Caco-2 (cell line): ENCODE data around the gene WWOX. TPM values are rescaled to one million over a fixed set of nuclear protein-coding genes. Genes with fewer than 3 reads are reported as not detected.
A peak's percentile ranks its signal among the peaks of the same experiment; 100 is the strongest.

Experiments
- BruUV-seq: library from RNA; stranded (reverse); fragments of 400-500 nt; replicated peaks from 2 replicates; lab custom pipeline; 2021; lab: Mats Ljungman, UMichigan
- CTCF ChIA-PET: fragments of 300-600 bp; sonication (Branson Sonifier 250); formaldehyde crosslinking; loops from one replicate; lab custom pipeline; 2022; ENCODE audit warnings: antibody characterized with exemption; lab: Charles Lee
- POLR2A ChIA-PET: fragments of 300-600 bp; sonication (Branson Sonifier 250); formaldehyde crosslinking; loops from one replicate; lab custom pipeline; 2022; ENCODE audit warnings: antibody characterized with exemption; lab: Charles Lee
- DNase-seq, 2 experiments: peaks; one replicate each; pipeline versions ENCODE4 v3.0.0 to v3.0.0-alpha.2; 2020 to 2022
- H3K27me3 ChIP-seq: replicated peaks from 2 replicates; pipeline ENCODE4 v1.6.0; 2011; ENCODE audit warnings: low read length; ENCODE audit not compliant: control insufficient read depth, insufficient read depth
- H3K36me3 ChIP-seq: 2 replicates; pipeline ENCODE4 v1.5.1; 2011; ENCODE audit warnings: low read length; ENCODE audit not compliant: control insufficient read depth, insufficient read depth
- H3K4me1 ChIP-seq: fragments of 250-450 bp; sonication (Bioruptor Pico); 2 replicates; pipeline ENCODE4 v1.5.1; 2020; ENCODE audit warnings: mild to moderate bottlenecking
- H3K4me3 ChIP-seq: 2 replicates; pipeline ENCODE4 v1.5.1; 2011; ENCODE audit warnings: low read depth, mild to moderate bottlenecking, control low read depth, low read length
- H3K9me3 ChIP-seq: fragments of 250-450 bp; sonication (Bioruptor Pico); 2 replicates; pipeline ENCODE4 v1.5.1; 2020; ENCODE audit warnings: mild to moderate bottlenecking, moderate library complexity
- H3K27ac Mint-ChIP-seq: one replicate; pipeline ENCODE4 v1.8.0; 2022; ENCODE audit warnings: mixed read lengths; ENCODE audit not compliant: unreplicated experiment
- H3K27me3 Mint-ChIP-seq: one replicate; pipeline ENCODE4 v1.8.0; 2022; ENCODE audit warnings: mixed read lengths; ENCODE audit not compliant: insufficient read depth, unreplicated experiment
- H3K36me3 Mint-ChIP-seq: one replicate; pipeline ENCODE4 v1.8.0; 2022; ENCODE audit warnings: mild to moderate bottlenecking, mixed read lengths; ENCODE audit not compliant: insufficient read depth, unreplicated experiment
- H3K4me1 Mint-ChIP-seq: one replicate; pipeline ENCODE4 v1.8.0; 2022; ENCODE audit warnings: low read depth, mixed read lengths; ENCODE audit not compliant: unreplicated experiment
- H3K4me3 Mint-ChIP-seq: one replicate; pipeline ENCODE4 v1.8.0; 2022; ENCODE audit warnings: mild to moderate bottlenecking, moderate library complexity, mixed read lengths; ENCODE audit not compliant: unreplicated experiment
- H3K9me3 Mint-ChIP-seq: one replicate; pipeline ENCODE4 v1.8.0; 2022; ENCODE audit warnings: mixed read lengths; ENCODE audit not compliant: unreplicated experiment
- intact Hi-C: fragments of 100-400 bp; cut with micrococcal nuclease; formaldehyde crosslinking; loops from one replicate; pipeline ENCODE4 v1.10.0; 2022; ENCODE audit not compliant: unreplicated experiment
- total RNA-seq: library from RNA; stranded (reverse); gene quantifications from 2 replicates; pipeline ENCODE4 v1.2.3, GENCODE V29; 2022
- TF ChIP-seq, protein P1 (sequence below), 2 experiments: fragments of 200-600 bp in 1 of 2; IDR thresholded peaks; 1 replicate in 1 of 2; 2 replicates in 1 of 2; pipeline versions ENCODE4 v1.5.1 to v1.8.0; 2011 to 2022; ENCODE audit warnings: antibody characterized with exemption in 1 of 2, control low read depth in 1 of 2, inconsistent platforms in 1 of 2, low read depth in 1 of 2, low read length in 1 of 2, mild to moderate bottlenecking in 1 of 2, moderate library complexity in 1 of 2; ENCODE audit not compliant: insufficient read depth in 1 of 2, severe bottlenecking in 1 of 2, unreplicated experiment in 1 of 2

Gene WWOX
- total RNA-seq, 1 experiment from 2014 or later = 45.0 TPM

DNA sequence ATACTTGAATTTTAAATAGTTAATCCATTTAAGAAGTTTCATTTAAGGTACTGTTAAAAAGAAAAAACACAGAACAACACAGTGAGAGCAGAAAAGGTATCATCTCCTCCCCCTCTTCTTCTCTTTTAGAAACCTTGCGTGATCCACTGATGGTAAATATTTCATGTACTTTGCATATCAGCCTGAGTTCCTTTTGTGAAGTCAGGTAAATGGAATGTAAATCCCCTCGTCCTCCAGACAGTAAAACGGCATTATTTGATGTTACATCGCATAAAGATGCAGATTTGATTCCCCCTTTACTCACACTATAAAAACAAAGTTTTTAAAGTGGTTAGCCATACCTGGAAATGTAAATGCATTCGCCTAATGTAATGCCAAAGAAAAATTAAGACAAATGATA is 234.4 kb downstream of the WWOX start:
- CTCF ChIA-PET = no interaction called here
- no TSS peak for BruUV-seq
- Mint-ChIP-seq H3K9me3 (peaks cover 6% of the 10 kb centered on the region), H3K36me3 (no peaks in the 10 kb centered on the region), H3K27ac (peak overlapping the region; percentile 66), H3K4me1 (peaks cover 8% of the 10 kb centered on the region), H3K4me3 (no peak overlapping the region), H3K27me3 (no peaks in the 10 kb centered on the region)
- no peaks in the 10 kb centered on the region for H3K4me1 ChIP-seq
- H3K27me3 ChIP-seq = no peaks in the 10 kb centered on the region
- peaks cover 6% of the 10 kb centered on the region; the same call in 1 of the 2 replicates for H3K9me3 ChIP-seq
- H3K4me3 ChIP-seq = no peak overlapping the region
- no peaks in the 10 kb centered on the region for H3K36me3 ChIP-seq
- intact Hi-C loops = no loop called here
- TF ChIP-seq, protein P1, sequence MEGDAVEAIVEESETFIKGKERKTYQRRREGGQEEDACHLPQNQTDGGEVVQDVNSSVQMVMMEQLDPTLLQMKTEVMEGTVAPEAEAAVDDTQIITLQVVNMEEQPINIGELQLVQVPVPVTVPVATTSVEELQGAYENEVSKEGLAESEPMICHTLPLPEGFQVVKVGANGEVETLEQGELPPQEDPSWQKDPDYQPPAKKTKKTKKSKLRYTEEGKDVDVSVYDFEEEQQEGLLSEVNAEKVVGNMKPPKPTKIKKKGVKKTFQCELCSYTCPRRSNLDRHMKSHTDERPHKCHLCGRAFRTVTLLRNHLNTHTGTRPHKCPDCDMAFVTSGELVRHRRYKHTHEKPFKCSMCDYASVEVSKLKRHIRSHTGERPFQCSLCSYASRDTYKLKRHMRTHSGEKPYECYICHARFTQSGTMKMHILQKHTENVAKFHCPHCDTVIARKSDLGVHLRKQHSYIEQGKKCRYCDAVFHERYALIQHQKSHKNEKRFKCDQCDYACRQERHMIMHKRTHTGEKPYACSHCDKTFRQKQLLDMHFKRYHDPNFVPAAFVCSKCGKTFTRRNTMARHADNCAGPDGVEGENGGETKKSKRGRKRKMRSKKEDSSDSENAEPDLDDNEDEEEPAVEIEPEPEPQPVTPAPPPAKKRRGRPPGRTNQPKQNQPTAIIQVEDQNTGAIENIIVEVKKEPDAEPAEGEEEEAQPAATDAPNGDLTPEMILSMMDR (IDR thresholded peaks at IDR 0.05; ENCODE audit: insufficient read depth in 1 of 2, low read depth in 1 of 2, low read length in 1 of 2, severe bottlenecking in 1 of 2, unreplicated experiment in 1 of 2) = no peak
- no peak for DNase-seq
- POLR2A ChIA-PET = no interaction called here

GRCh38 chr16:78340590-78340989 is 241.1 kb downstream of the WWOX start:
- Histone ChIP-seq H3K36me3 (no peaks in the 10 kb centered on the region), H3K9me3 (peaks cover 6% of the 10 kb centered on the region; the same call in 1 of the 2 replicates), H3K4me3 (no peak overlapping the region), H3K4me1 (peaks cover 6% of the 10 kb centered on the region; the same call in 1 of the 2 replicates), H3K27me3 (no peaks in the 10 kb centered on the region)
- ChIA-PET POLR2A (no interaction called here), CTCF (no interaction called here)
- intact Hi-C loops = loop anchor here (5.0 kb wide), 1 partner anchor 98 kb away; no protein-coding TSS in a partner anchor
- Mint-ChIP-seq H3K9me3 (peaks cover 22% of the 10 kb centered on the region), H3K4me3 (no peak overlapping the region), H3K36me3 (peaks cover 6% of the 10 kb centered on the region), H3K27me3 (no peaks in the 10 kb centered on the region), H3K27ac (no peak overlapping the region), H3K4me1 (peaks cover 5% of the 10 kb centered on the region)
- no TSS peak for BruUV-seq
- TF ChIP-seq, protein P1 (IDR thresholded peaks at IDR 0.05; ENCODE audit: insufficient read depth in 1 of 2, low read depth in 1 of 2, low read length in 1 of 2, severe bottlenecking in 1 of 2, unreplicated experiment in 1 of 2) = no peak
- DNase-seq = no peak

GRCh38 chr16:78348068-78348467 is 248.6 kb downstream of the WWOX start:
- no TSS peak for BruUV-seq
- Histone ChIP-seq H3K9me3 (no peaks in the 10 kb centered on the region), H3K4me3 (no peak overlapping the region), H3K36me3 (no peaks in the 10 kb centered on the region; the same call in 1 of the 2 replicates), H3K27me3 (no peaks in the 10 kb centered on the region), H3K4me1 (peaks cover 11% of the 10 kb centered on the region; the same call in 1 of the 2 replicates)
- DNase-seq = no peak
- H3K9me3 Mint-ChIP-seq = peaks cover 23% of the 10 kb centered on the region
- H3K36me3 Mint-ChIP-seq = no peaks in the 10 kb centered on the region
- TF ChIP-seq, protein P1 (IDR thresholded peaks at IDR 0.05; ENCODE audit: insufficient read depth in 1 of 2, low read depth in 1 of 2, low read length in 1 of 2, severe bottlenecking in 1 of 2, unreplicated experiment in 1 of 2) = no peak
- peak overlapping the region; percentile 31 for H3K27ac Mint-ChIP-seq
- no peak overlapping the region for H3K4me3 Mint-ChIP-seq
- CTCF ChIA-PET = interaction anchor here (0.5 kb wide), 1 partner anchor 423 kb away, joined by 3 read pairs; no protein-coding TSS in a partner anchor
- POLR2A ChIA-PET = no interaction called here
- peaks cover 26% of the 10 kb centered on the region for H3K4me1 Mint-ChIP-seq
- H3K27me3 Mint-ChIP-seq = no peaks in the 10 kb centered on the region
- intact Hi-C loops = no loop called here
